Pancreas (tissue), 10 donors: ENCODE measurements around the gene PRDM16. TPM values are rescaled to one million over a fixed set of nuclear protein-coding genes. Genes with fewer than 3 reads are reported as not detected.

ENCODE experiments used
- ATAC-seq, 4 donors: fragments of 200-7000 bp; cut with Tn5 transposase; one replicate each; pipeline versions ENCODE4 v1.8.0 to v1.9.1; 2020; ENCODE audit warnings: mild to moderate bottlenecking in 4 of 4, moderate library complexity in 4 of 4
- DNase-seq, 6 donors: peaks; one replicate each; pipeline ENCODE4 v3.0.0-alpha.2; 2020
- FAIRE-seq: peaks from 2 replicates; lab custom pipeline; 2012; peaks lifted over from hg19 to GRCh38; lab: Jason Lieb, UNC
- H3K27ac ChIP-seq, 4 donors: fragments of 200-600 bp; sonication (generic); 1 replicate in 3 of 4; 2 replicates in 1 of 4; pipeline versions ENCODE4 v1.5.0 to v1.8.0; 2020
- H3K27me3 ChIP-seq, 4 donors: fragments of 200-600 bp; one replicate each; pipeline ENCODE4 v1.8.0; 2021
- H3K36me3 ChIP-seq, 3 donors: fragments of 200-600 bp; sonication (generic) in 1 of 3; one replicate each; pipeline versions ENCODE4 v1.5.0 to v1.8.0; 2020 to 2021
- H3K4me1 ChIP-seq, 3 donors: fragments of 200-600 bp; one replicate each; pipeline ENCODE4 v1.8.0; 2021
- H3K4me3 ChIP-seq, 4 donors: fragments of 200-600 bp; sonication (generic) in 2 of 4; one replicate each; pipeline versions ENCODE4 v1.5.0 to v1.8.0; 2020 to 2021
- H3K9me3 ChIP-seq, 4 donors: fragments of 200-600 bp; one replicate each; pipeline ENCODE4 v1.8.0; 2021
- CTCF ChIP-seq, 4 donors: fragments of 200-600 bp; sonication (generic) in 3 of 4; IDR thresholded peaks; one replicate each; pipeline versions ENCODE4 v1.5.0 to v1.8.0; 2021; ENCODE audit warnings: antibody characterized with exemption in 4 of 4
- WGBS, 2 donors: extraction: QIAGEN DNeasy Blood & Tissue Kit; methylation state at CpG; one replicate each; pipeline ENCODE4 v1.1.7; 2013; 5-methylcytosine and 5-hydroxymethylcytosine counted together
- intact Hi-C, 3 donors: fragments of 100-400 bp; cut with DNase I; formaldehyde crosslinking; loops; one replicate each; pipeline versions ENCODE4 v1.11.1 to v1.14.2; 2022
- polyA plus RNA-seq, 2 donors: library from polyadenylated mRNA; stranded (reverse); fragments of 200-250 nt; gene quantifications; one replicate each; pipeline ENCODE4 v1.2.3, GENCODE V29; 2013
- total RNA-seq, 6 donors: library from RNA; stranded (reverse); fragmentation: NEBNext Ultra II Directional in 4 of 6; extraction: Animal tissue kit (Norgen Biotek cat#: 25700) in 4 of 6; gene quantifications; one replicate each; pipeline versions ENCODE4 v1.2.1 to v1.2.4, GENCODE V29; 2021 to 2023
- donor health status: healthy with polysubstance abuse.
- donor health status: DM: no; HTN: no; CAD: no; lungs with moderate emphysema.
- donor health status: DM: no; HTN: no; CAD: no.
- donor health status: control.
- donor health status: control.
- donor health status: Bipolar disorder and iron deficiency.
- donor health status: DM: yes; HTN: yes; CAD: no.
- donor health status: DM: no; HTN: no; CAD: no.
- donor health status: DM: no; HTN: no; CAD: no.
- donor health status: DM: yes; HTN: yes; CAD: no.

The PRDM16 gene
- total and polyA plus RNA-seq, 8 donors: 6.6 to 19.2 (median 14.9) TPM

- no peaks in the 10 kb centered on the region for H3K36me3 ChIP-seq
- H3K4me3 ChIP-seq: no peak overlapping the region
- no peaks in the 10 kb centered on the region for H3K27me3 ChIP-seq
- no peak for TF ChIP-seq CTCF (IDR thresholded peaks at IDR 0.05)
- FAIRE-seq (no peak), DNase-seq (peak in 1 of 6 donors; percentile 18), ATAC-seq (no peak)
- H3K9me3 ChIP-seq: no peaks in the 10 kb centered on the region
- H3K4me1 ChIP-seq: peaks cover 5 to 10% (median 8%) of the 10 kb centered on the region in 3 donors
- intact Hi-C loops: no loop called here
- H3K27ac ChIP-seq: peak overlapping the region in 2 of 4 donors; percentile 28 to 64
- 75 to 76% methylated on average over 18 of the region's 18 CpGs for WGBS, 2 donors
Observed at GRCh38 chr1:3079381-3080052, 10.5 kb downstream of the PRDM16 start.

- ATAC-seq (no peak), DNase-seq (peak in 1 of 6 donors; percentile 38), FAIRE-seq (no peak)
- Histone ChIP-seq H3K27me3 (no peaks in the 10 kb centered on the region), H3K4me3 (no peak overlapping the region), H3K36me3 (no peaks in the 10 kb centered on the region), H3K4me1 (peaks cover 0 to 2% (median under 1%) of the 10 kb centered on the region in 3 donors), H3K9me3 (no peaks in the 10 kb centered on the region), H3K27ac (peak overlapping the region in 1 of 4 donors; percentile 2)
- 68 to 73% methylated on average over 41 of the region's 41 CpGs for WGBS, 2 donors
- TF ChIP-seq CTCF (IDR thresholded peaks at IDR 0.05): no peak
- intact Hi-C loops: no loop called here
Observed at GRCh38 chr1:3080053-3080955, 11.3 kb downstream of the PRDM16 start.

- ATAC-seq (no peak), FAIRE-seq (no peak), DNase-seq (peak in 1 of 6 donors; percentile 71)
- Histone ChIP-seq H3K27me3 (no peaks in the 10 kb centered on the region), H3K9me3 (no peaks in the 10 kb centered on the region), H3K4me1 (no peaks in the 10 kb centered on the region), H3K27ac (no peak overlapping the region), H3K4me3 (no peak overlapping the region), H3K36me3 (no peaks in the 10 kb centered on the region)
- TF ChIP-seq CTCF (IDR thresholded peaks at IDR 0.05): no peak
- intact Hi-C loops: no loop called here
- WGBS, 2 donors: 91 to 95% methylated on average over 23 of the region's 23 CpGs
Observed at GRCh38 chr1:3081171-3081683, 12.2 kb downstream of the PRDM16 start.

GRCh38 chr1:3082051-3082450 is 13.0 kb downstream of the PRDM16 start:
- Histone ChIP-seq H3K27ac (no peak overlapping the region), H3K36me3 (no peaks in the 10 kb centered on the region), H3K4me1 (no peaks in the 10 kb centered on the region), H3K4me3 (no peak overlapping the region), H3K9me3 (no peaks in the 10 kb centered on the region), H3K27me3 (no peaks in the 10 kb centered on the region)
- no peak for TF ChIP-seq CTCF (IDR thresholded peaks at IDR 0.05)
- 76 to 83% methylated on average over 8 of the region's 8 CpGs for WGBS, 2 donors
- ATAC-seq (no peak), DNase-seq (no peak), FAIRE-seq (no peak)
- intact Hi-C loops: no loop called here
